Neural progenitor cell (in vitro differentiated cells): ENCODE results near the gene RGS14. TPM values are rescaled to one million over a fixed set of nuclear protein-coding genes. Genes with fewer than 3 reads are reported as not detected.

ENCODE experiments used
- DNase-seq: peaks from one replicate; pipeline ENCODE4 v3.0.0-alpha.2; 2016; ENCODE audit warnings: low spot score
- H2AFZ ChIP-seq: fragments of 200-600 bp; sonication (generic); replicated peaks from 2 replicates; pipeline ENCODE4 v1.6.1; 2016; ENCODE audit warnings: antibody characterized with exemption
- H3F3A ChIP-seq: fragments of 200-600 bp; sonication (generic); 2 replicates; pipeline ENCODE4 v1.6.1; 2016; ENCODE audit warnings: antibody characterized with exemption, low read depth
- H3K27ac ChIP-seq: fragments of 200-600 bp; sonication (generic); 2 replicates; pipeline ENCODE4 v1.5.1; 2016; ENCODE audit warnings: mild to moderate bottlenecking
- H3K27me3 ChIP-seq: fragments of 200-600 bp; sonication (generic); 2 replicates; pipeline ENCODE4 v1.6.1; 2016; ENCODE audit warnings: mild to moderate bottlenecking, moderate library complexity
- H3K36me3 ChIP-seq: fragments of 200-600 bp; sonication (generic); 2 replicates; pipeline ENCODE4 v1.5.1; 2016
- H3K4me1 ChIP-seq: fragments of 200-600 bp; sonication (generic); 2 replicates; pipeline ENCODE4 v1.6.1; 2016; ENCODE audit warnings: mixed run types
- H3K4me2 ChIP-seq: fragments of 200-600 bp; sonication (generic); 2 replicates; pipeline ENCODE4 v1.6.1; 2016
- H3K4me3 ChIP-seq: fragments of 200-600 bp; sonication (generic); 2 replicates; pipeline ENCODE4 v1.5.1; 2016
- H3K79me2 ChIP-seq: fragments of 200-600 bp; sonication (generic); 2 replicates; pipeline ENCODE4 v1.6.1; 2016; ENCODE audit warnings: low read depth
- H3K9ac ChIP-seq: fragments of 200-600 bp; sonication (generic); 2 replicates; pipeline ENCODE4 v1.6.1; 2016
- H3K9me3 ChIP-seq: fragments of 200-600 bp; sonication (generic); 2 replicates; pipeline ENCODE4 v1.5.1; 2016; ENCODE audit warnings: low read depth
- H4K20me1 ChIP-seq: fragments of 200-600 bp; sonication (generic); 2 replicates; pipeline ENCODE4 v1.6.1; 2016; ENCODE audit warnings: low read depth
- H3K27ac Mint-ChIP-seq: 3 replicates; pipeline ENCODE4 v1.8.0; 2021; ENCODE audit warnings: mixed read lengths
- H3K27me3 Mint-ChIP-seq: 2 replicates; pipeline ENCODE4 v1.8.0; 2022; ENCODE audit warnings: low read depth, mild to moderate bottlenecking, inconsistent platforms, moderate library complexity, mixed read lengths; ENCODE audit not compliant: insufficient read depth
- H3K36me3 Mint-ChIP-seq: 3 replicates; pipeline ENCODE4 v1.8.0; 2021; ENCODE audit warnings: mixed read lengths
- H3K4me1 Mint-ChIP-seq: 3 replicates; pipeline ENCODE4 v1.8.0; 2021; ENCODE audit warnings: mixed read lengths
- H3K4me3 Mint-ChIP-seq: 3 replicates; pipeline ENCODE4 v1.8.0; 2021; ENCODE audit warnings: mild to moderate bottlenecking, moderate library complexity, mixed read lengths
- H3K9me3 Mint-ChIP-seq: 3 replicates; pipeline ENCODE4 v1.8.0; 2020; ENCODE audit warnings: mixed read lengths
- EZH2 ChIP-seq: fragments of 200-600 bp; sonication (generic); IDR thresholded peaks from 2 replicates; pipeline ENCODE4 v1.6.1; 2017; ENCODE audit warnings: antibody characterized with exemption, mild to moderate bottlenecking, moderate library complexity
- EZH2phosphoT487 ChIP-seq: fragments of 200-600 bp; sonication (generic); IDR thresholded peaks from 2 replicates; pipeline ENCODE4 v1.6.1; 2017; ENCODE audit warnings: antibody characterized with exemption
- total RNA-seq: library from RNA; depleted of rRNA; stranded (reverse); fragments of >200 nt; gene quantifications from 2 replicates; pipeline ENCODE4 v1.2.3, GENCODE V29; 2015; ENCODE audit warnings: low replicate concordance
- TF ChIP-seq, protein P1 (sequence below): fragments of 200-600 bp; sonication (generic); IDR thresholded peaks from 2 replicates; pipeline ENCODE4 v1.5.1; 2017; ENCODE audit warnings: antibody characterized with exemption, mild to moderate bottlenecking

Gene RGS14
- total RNA-seq = 3.2 and 19.0 TPM in 2 replicates

GRCh38 chr5:177357459-177358351, at the start of gene RGS14:
Gene RGS14 (plus strand): TSS chr5:177357924. CDS start chr5:177358025, 101 bp downstream.
- H3K9me3 ChIP-seq = no peaks in the 10 kb centered on the region
- Mint-ChIP-seq H3K4me1 (peaks cover 33% of the 10 kb centered on the region), H3K27me3 (peaks cover 25% of the 10 kb centered on the region), H3K4me3 (peak within 1 kb of the TSS; percentile 51), H3K36me3 (no peaks in the 10 kb centered on the region), H3K9me3 (peaks cover 2% of the 10 kb centered on the region), H3K27ac (peak within 1 kb of the TSS; percentile 78)
- no peak within 1 kb of the TSS for H3K9ac ChIP-seq
- no peak within 1 kb of the TSS for H3K4me2 ChIP-seq
- DNase-seq = no peak
- H3K4me3 ChIP-seq = no peak within 1 kb of the TSS
- H4K20me1 ChIP-seq = no peaks in the 10 kb centered on the region
- H3K36me3 ChIP-seq = no peaks in the 10 kb centered on the region
- no peaks in the 10 kb centered on the region for H3K79me2 ChIP-seq
- TF ChIP-seq EZH2phosphoT487 (no peak), EZH2 (no peak)
- TF ChIP-seq, protein P1, sequence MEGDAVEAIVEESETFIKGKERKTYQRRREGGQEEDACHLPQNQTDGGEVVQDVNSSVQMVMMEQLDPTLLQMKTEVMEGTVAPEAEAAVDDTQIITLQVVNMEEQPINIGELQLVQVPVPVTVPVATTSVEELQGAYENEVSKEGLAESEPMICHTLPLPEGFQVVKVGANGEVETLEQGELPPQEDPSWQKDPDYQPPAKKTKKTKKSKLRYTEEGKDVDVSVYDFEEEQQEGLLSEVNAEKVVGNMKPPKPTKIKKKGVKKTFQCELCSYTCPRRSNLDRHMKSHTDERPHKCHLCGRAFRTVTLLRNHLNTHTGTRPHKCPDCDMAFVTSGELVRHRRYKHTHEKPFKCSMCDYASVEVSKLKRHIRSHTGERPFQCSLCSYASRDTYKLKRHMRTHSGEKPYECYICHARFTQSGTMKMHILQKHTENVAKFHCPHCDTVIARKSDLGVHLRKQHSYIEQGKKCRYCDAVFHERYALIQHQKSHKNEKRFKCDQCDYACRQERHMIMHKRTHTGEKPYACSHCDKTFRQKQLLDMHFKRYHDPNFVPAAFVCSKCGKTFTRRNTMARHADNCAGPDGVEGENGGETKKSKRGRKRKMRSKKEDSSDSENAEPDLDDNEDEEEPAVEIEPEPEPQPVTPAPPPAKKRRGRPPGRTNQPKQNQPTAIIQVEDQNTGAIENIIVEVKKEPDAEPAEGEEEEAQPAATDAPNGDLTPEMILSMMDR = no peak
- peaks cover 5% of the 10 kb centered on the region for H3K4me1 ChIP-seq
- no peak within 1 kb of the TSS for H3K27ac ChIP-seq
- H3F3A ChIP-seq = peaks cover 9% of the 10 kb centered on the region
- H2AFZ ChIP-seq = no peak within 1 kb of the TSS
- peaks cover 18% of the 10 kb centered on the region for H3K27me3 ChIP-seq

- Histone ChIP-seq H4K20me1 (peaks cover 40% of the 10 kb centered on the region), H2AFZ (no peak overlapping the region), H3K4me3 (no peak overlapping the region), H3K79me2 (peaks cover 21% of the 10 kb centered on the region), H3K9me3 (no peaks in the 10 kb centered on the region), H3K27ac (no peak overlapping the region), H3F3A (peaks cover 36% of the 10 kb centered on the region), H3K27me3 (peaks cover 3% of the 10 kb centered on the region), H3K4me2 (no peak overlapping the region), H3K36me3 (no peaks in the 10 kb centered on the region), H3K4me1 (peaks cover 12% of the 10 kb centered on the region), H3K9ac (no peak overlapping the region)
- DNase-seq = no peak
- H3K27me3 Mint-ChIP-seq = peaks cover 6% of the 10 kb centered on the region
- H3K4me1 Mint-ChIP-seq = peaks cover 38% of the 10 kb centered on the region
- H3K4me3 Mint-ChIP-seq = peak overlapping the region; percentile 92
- H3K36me3 Mint-ChIP-seq = peaks cover 20% of the 10 kb centered on the region
- no peaks in the 10 kb centered on the region for H3K9me3 Mint-ChIP-seq
- H3K27ac Mint-ChIP-seq = no peak overlapping the region
- TF ChIP-seq EZH2 (no peak), EZH2phosphoT487 (no peak)
- TF ChIP-seq, protein P1 = no peak
Observed at GRCh38 chr5:177308740-177309139, 49.0 kb upstream of the RGS14 start.

DNA sequence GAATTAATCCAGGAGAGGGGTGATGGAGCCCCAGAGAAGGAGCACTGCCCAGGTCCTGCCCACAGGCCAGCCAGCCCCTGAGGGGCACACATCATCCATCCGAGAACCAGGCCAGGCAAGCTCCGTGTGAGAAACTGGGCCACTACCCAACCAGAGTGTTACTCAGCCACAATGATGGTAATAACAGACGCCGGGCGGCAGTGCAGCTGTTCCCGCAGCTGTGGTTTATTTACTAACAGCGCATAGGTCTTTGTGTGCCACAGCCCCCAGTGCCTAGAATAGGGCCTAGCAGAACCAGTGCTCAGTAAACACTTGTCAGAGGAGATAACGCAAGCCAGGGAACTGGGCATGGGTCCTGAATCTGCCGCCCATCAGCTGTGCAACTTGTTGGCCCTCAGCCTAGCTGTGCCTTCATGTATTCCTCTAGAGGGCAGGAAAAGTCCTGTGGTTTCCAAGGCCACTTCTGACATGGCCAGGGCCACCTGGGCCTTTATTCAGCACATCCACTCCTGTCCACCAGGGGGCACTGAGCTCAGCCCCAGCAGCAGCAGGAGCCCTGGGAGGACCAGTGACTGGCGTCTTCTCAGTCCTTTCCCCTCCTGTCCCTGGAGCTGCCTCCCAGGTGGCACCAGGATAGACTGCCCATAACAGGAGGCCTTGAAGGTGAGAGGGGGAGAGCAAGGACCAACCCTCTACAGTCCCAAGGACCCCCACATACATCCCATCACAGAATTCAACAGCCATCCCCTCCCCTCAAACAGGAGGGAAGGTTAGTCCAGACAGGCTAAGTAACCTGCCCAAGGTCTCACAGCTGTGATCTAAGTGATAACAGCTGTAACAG, 48.2 kb upstream of the RGS14 start:
- H3K4me3 ChIP-seq = no peak overlapping the region
- H2AFZ ChIP-seq = no peak overlapping the region
- peaks cover 12% of the 10 kb centered on the region for H3K79me2 ChIP-seq
- peaks cover 36% of the 10 kb centered on the region for H3F3A ChIP-seq
- peaks cover 12% of the 10 kb centered on the region for H3K4me1 ChIP-seq
- H3K9me3 ChIP-seq = no peaks in the 10 kb centered on the region
- H3K36me3 ChIP-seq = no peaks in the 10 kb centered on the region
- Mint-ChIP-seq H3K36me3 (peaks cover 20% of the 10 kb centered on the region), H3K4me1 (peaks cover 37% of the 10 kb centered on the region), H3K27ac (no peak overlapping the region), H3K27me3 (peaks cover 6% of the 10 kb centered on the region), H3K4me3 (peak overlapping the region; percentile 92), H3K9me3 (no peaks in the 10 kb centered on the region)
- H3K27me3 ChIP-seq = peaks cover 3% of the 10 kb centered on the region
- H3K9ac ChIP-seq = no peak overlapping the region
- peaks cover 36% of the 10 kb centered on the region for H4K20me1 ChIP-seq
- H3K4me2 ChIP-seq = peak overlapping the region; percentile 90
- peak; percentile 81 for DNase-seq
- no peak overlapping the region for H3K27ac ChIP-seq
- no peak for TF ChIP-seq EZH2
- TF ChIP-seq, protein P1 = peak; percentile 88
